Small intestine (tissue), 7 donors: ENCODE measurements around the gene TENM3. TPM values are rescaled to one million over a fixed set of nuclear protein-coding genes. Genes with fewer than 3 reads are reported as not detected.
"Not testable (repeated sequence)": the region's sequence is repeated elsewhere in the genome, so short reads cannot be mapped to it uniquely, and the experiment has no call there.

Experiments used
- DNase-seq, 2 donors: peaks; one replicate each; pipeline versions ENCODE4 v3.0.0 to v3.0.0-alpha.2; 2013
- FAIRE-seq: peaks from 2 replicates; lab custom pipeline; 2012; peaks lifted over from hg19 to GRCh38; lab: Jason Lieb, UNC
- H3K27ac ChIP-seq, 3 donors: one replicate each; pipeline ENCODE4 v1.5.1; 2013; ENCODE audit warnings: low read length in 2 of 3, mild to moderate bottlenecking in 2 of 3, control low read depth in 1 of 3, inconsistent platforms in 1 of 3, low read depth in 1 of 3, moderate library complexity in 1 of 3
- H3K27me3 ChIP-seq, 3 donors: one replicate each; pipeline ENCODE4 v1.6.1; 2013; ENCODE audit warnings: low read length in 3 of 3, inconsistent platforms in 1 of 3; ENCODE audit not compliant: control insufficient read depth in 3 of 3, insufficient read depth in 3 of 3
- H3K36me3 ChIP-seq, 3 donors: one replicate each; pipeline ENCODE4 v1.6.1; 2013; ENCODE audit warnings: low read length in 3 of 3, inconsistent platforms in 1 of 3, low read depth in 1 of 3, mild to moderate bottlenecking in 1 of 3, moderate library complexity in 1 of 3; ENCODE audit not compliant: control insufficient read depth in 3 of 3, insufficient read depth in 2 of 3
- H3K4me1 ChIP-seq, 3 donors: one replicate each; pipeline ENCODE4 v1.6.1; 2013; ENCODE audit warnings: low read length in 2 of 3, inconsistent platforms in 1 of 3, low read depth in 1 of 3, mild to moderate bottlenecking in 1 of 3, moderate library complexity in 1 of 3; ENCODE audit not compliant: control insufficient read depth in 3 of 3, insufficient read depth in 2 of 3
- H3K4me3 ChIP-seq, 3 donors: one replicate each; pipeline ENCODE4 v1.5.1; 2013; ENCODE audit warnings: low read length in 3 of 3, control low read depth in 1 of 3, inconsistent platforms in 1 of 3, low read depth in 1 of 3, mild to moderate bottlenecking in 1 of 3, moderate library complexity in 1 of 3
- H3K9me3 ChIP-seq, 2 donors: one replicate each; pipeline ENCODE4 v1.6.1; 2013; ENCODE audit warnings: low read depth in 1 of 2, low read length in 1 of 2; ENCODE audit not compliant: control insufficient read depth in 2 of 2, insufficient read depth in 1 of 2
- WGBS, 3 donors: extraction: QIAGEN DNeasy Blood & Tissue Kit; methylation state at CpG; one replicate each; pipeline ENCODE4 v1.1.7; 2013; 5-methylcytosine and 5-hydroxymethylcytosine counted together
- polyA plus RNA-seq, 4 donors: library from polyadenylated mRNA; stranded (reverse) in 3 of 4; unstranded in 1 of 4; fragments of 200-250 nt in 3 of 4; fragments of 120-200 nt in 1 of 4; gene quantifications; one replicate each; pipeline versions ENCODE4 v1.2.1 to v1.2.3, GENCODE V29; 2013
- donor health status: healthy with polysubstance abuse.
- donor health status: control.
- donor health status: control.
- donor health status: Bipolar disorder and iron deficiency.
- donor health status: healthy.

TENM3 gene
- polyA plus RNA-seq, 4 donors: 0.45 to 4.5 (median 1.1) TPM

DNA sequence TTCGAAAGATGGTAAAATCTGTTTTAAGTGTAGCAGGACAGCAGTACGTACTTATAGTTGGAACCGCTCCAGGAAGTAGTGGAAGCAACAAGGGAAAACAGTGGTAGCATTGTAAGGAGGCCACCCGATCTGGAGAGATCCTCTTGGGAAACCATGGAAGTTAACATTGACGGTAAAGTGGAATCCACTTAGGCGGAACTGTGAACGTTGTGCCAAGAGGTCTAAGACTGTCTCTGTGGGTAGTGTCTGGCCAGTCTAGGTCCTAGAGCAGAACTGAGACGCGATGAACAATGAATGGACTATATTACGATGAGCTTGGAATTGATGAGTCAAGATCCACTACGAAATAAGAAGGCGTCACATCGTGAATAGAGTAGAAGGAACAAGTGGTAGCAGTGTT, 124.0 kb downstream of the TENM3 start:
- Histone ChIP-seq H3K27ac (no peak overlapping the region), H3K4me3 (no peak overlapping the region), H3K27me3 (no peaks in the 10 kb centered on the region), H3K36me3 (no peaks in the 10 kb centered on the region), H3K9me3 (no peaks in the 10 kb centered on the region), H3K4me1 (no peaks in the 10 kb centered on the region)
- DNase-seq: no peak
- 83 to 88% (median 87%) methylated on average over 13 of the region's 13 CpGs for WGBS, 3 donors
- FAIRE-seq: no peak

GRCh38 chr4:182369211-182369610, 126.0 kb downstream of the TENM3 start:
- DNase-seq: no peak
- WGBS, 3 donors: 58 to 74% (median 69%) methylated on average over 3 of the region's 3 CpGs
- no peak for FAIRE-seq

DNA sequence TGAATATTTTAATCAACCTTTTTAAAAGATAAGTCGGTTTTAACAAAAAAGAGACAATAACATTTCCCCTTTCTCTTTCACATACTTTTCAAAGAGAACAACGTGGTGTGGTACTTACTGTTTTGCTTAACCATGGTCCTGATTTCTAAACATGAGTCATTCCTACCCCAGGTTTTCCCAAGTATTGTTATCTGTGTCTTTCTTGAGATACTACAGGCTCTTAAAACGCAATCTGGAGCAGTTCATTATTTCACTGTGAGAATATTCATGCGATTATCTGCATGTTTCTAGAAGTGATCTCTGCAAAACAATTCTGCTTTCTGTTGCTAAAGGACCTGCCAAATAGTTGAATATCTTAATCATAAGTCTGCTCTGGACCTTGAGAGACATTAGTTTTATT, 127.3 kb downstream of the TENM3 start:
- no peak for FAIRE-seq

More at GRCh38 chr4:182369211-182369610, 126.0 kb downstream of the TENM3 start:
- H3K36me3 ChIP-seq: no peaks in the 10 kb centered on the region
- H3K27me3 ChIP-seq: no peaks in the 10 kb centered on the region
- no peaks in the 10 kb centered on the region for H3K4me1 ChIP-seq
- H3K9me3 ChIP-seq: peaks cover 0 to 3% of the 10 kb centered on the region in 2 donors
- no peak overlapping the region for H3K27ac ChIP-seq
- H3K4me3 ChIP-seq: no peak overlapping the region

DNA sequence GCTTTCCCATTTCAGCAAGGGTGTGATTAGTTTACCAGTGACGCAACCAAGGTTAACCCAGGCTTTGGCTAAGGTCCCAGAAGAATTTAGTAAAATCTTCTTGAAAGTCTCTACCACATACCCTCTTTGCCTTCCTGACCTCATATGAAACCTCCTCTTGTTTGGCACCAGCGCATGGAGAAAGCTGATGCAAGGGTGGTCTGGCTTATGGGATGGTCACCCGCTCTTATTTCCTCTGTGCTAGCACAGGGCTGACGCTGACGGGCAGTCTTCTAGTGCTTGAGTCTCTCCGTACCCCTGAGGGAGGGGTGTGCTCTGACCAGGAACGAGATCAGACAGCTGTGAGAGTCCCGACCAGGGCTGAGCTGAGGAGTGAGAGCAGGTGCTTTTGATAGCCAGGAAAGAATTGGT, 137.6 kb downstream of the TENM3 start:
- no peak for FAIRE-seq
- no peak for DNase-seq
- Histone ChIP-seq H3K27ac (no peak overlapping the region), H3K4me1 (no peaks in the 10 kb centered on the region), H3K9me3 (no peaks in the 10 kb centered on the region), H3K27me3 (no peaks in the 10 kb centered on the region), H3K4me3 (no peak overlapping the region), H3K36me3 (no peaks in the 10 kb centered on the region)
- WGBS, 3 donors: 86 to 89% (median 87%) methylated on average over 8 of the region's 8 CpGs

More for the DNA sequence above, 127.3 kb downstream of the TENM3 start:
- 74 to 83% (median 78%) methylated on average over 4 of the region's 4 CpGs for WGBS, 3 donors
- no peak overlapping the region for H3K4me3 ChIP-seq
- H3K4me1 ChIP-seq: no peaks in the 10 kb centered on the region
- no peaks in the 10 kb centered on the region for H3K27me3 ChIP-seq
- no peaks in the 10 kb centered on the region for H3K36me3 ChIP-seq
- no peak for DNase-seq
- peaks cover 0 to 3% of the 10 kb centered on the region in 2 donors for H3K9me3 ChIP-seq
- no peak overlapping the region for H3K27ac ChIP-seq

DNA sequence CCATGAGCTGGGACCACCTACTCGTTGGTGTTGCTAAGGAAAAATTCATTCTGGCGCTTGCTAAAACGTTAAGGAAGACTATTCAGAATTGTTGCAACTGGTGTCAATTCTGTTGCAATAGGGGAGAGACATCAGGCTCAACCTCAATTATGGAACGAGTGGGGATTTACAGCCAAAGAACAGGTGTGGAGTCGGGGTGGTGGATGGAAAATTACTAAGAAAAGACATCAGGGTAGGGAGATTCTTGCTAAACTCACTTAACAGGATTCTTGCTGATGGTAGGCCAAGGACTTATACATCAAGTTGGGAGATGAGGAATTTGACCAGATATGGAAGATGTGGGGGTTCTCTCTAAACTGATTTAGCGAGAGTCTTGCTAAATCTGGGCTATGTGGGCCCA, 139.7 kb downstream of the TENM3 start:
- Histone ChIP-seq H3K36me3 (no peaks in the 10 kb centered on the region), H3K4me1 (no peaks in the 10 kb centered on the region), H3K9me3 (no peaks in the 10 kb centered on the region), H3K27ac (no peak overlapping the region), H3K4me3 (no peak overlapping the region), H3K27me3 (no peaks in the 10 kb centered on the region)
- no peak for FAIRE-seq
- 73 to 79% (median 75%) methylated on average over 6 of the region's 6 CpGs for WGBS, 3 donors
- no peak for DNase-seq

DNA sequence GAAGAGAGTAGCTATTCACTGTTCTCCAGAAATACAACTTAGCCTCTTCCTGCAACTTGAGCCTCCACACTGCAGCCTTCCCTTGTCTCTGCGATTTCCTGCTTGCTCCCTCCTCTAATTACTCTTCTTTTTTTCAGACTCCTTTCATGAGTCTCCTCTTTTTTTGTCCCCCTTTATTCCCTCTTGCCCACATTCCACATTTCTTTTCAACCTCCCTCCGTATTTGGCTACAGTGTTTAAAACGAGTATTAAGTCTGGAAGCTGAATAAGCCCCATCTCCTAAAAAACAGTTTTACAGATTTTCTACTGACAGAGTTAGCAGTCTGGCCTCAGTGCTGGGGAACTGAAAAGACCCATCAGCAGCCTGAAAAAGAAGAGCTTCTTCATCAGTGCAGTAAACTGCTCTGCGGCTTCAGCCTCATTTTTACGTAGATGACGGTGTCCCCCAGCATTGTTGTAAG, 141.5 kb downstream of the TENM3 start:
- Histone ChIP-seq H3K27ac (no peak overlapping the region), H3K9me3 (no peaks in the 10 kb centered on the region), H3K4me3 (no peak overlapping the region), H3K36me3 (no peaks in the 10 kb centered on the region), H3K27me3 (no peaks in the 10 kb centered on the region), H3K4me1 (no peaks in the 10 kb centered on the region)
- WGBS, 3 donors: 61 to 84% (median 80%) methylated on average over 6 of the region's 6 CpGs
- FAIRE-seq: no peak
- no peak for DNase-seq

DNA sequence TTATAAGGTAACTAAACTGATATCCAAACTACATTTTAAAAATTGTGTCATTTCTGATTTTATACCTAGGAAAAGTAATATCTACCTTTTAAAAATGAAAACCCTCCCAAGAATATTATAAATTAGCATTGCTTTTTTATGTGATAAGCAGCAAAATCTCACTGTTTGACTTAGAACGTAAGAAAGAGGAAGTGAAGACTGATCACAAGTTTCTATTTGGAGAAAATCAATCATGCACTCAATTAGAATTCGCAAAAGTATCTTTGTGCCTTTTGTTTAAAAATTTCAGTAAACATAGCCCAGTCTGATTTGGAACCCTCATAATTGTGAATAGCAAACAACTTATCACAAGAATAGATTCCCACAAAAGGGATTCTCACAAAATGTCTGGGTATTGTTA, 142.7 kb downstream of the TENM3 start:
- WGBS, 3 donors: 69 to 76% (median 72%) methylated on average over 2 of the region's 2 CpGs

DNA sequence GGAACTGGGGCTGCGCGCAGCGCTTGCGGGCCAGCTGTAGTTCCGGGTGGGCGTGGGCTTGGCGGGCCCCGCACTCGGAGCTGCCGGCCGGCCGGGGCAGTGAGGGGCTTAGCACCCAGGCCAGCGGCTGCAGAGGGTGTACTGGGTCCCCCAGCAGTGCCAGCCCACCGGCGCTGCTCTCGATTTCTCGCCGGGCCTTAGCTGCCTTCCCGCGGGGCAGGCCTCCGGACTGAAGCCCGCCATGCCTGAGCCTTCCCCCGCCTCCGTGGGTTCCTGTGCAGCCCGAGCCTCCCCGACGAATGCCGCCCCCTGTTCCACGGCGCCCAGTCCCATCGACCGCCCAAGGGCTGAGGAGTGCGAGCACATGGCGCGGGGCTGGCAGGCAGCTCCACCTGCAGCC, 143.4 kb downstream of the TENM3 start:
- not testable (repeated sequence) for FAIRE-seq, H3K9me3 ChIP-seq, H3K27ac ChIP-seq, H3K4me3 ChIP-seq, DNase-seq, H3K27me3 ChIP-seq, H3K4me1 ChIP-seq, H3K36me3 ChIP-seq
- whole genome bisulfite sequencing, 3 donors: 97% methylated on average over 15 to 35 of the region's 35 CpGs

More for the DNA sequence above, 142.7 kb downstream of the TENM3 start:
- no peak overlapping the region for H3K4me3 ChIP-seq
- H3K27me3 ChIP-seq: no peaks in the 10 kb centered on the region
- no peaks in the 10 kb centered on the region for H3K36me3 ChIP-seq
- FAIRE-seq: no peak
- H3K4me1 ChIP-seq: no peaks in the 10 kb centered on the region
- DNase-seq: no peak
- no peaks in the 10 kb centered on the region for H3K9me3 ChIP-seq
- no peak overlapping the region for H3K27ac ChIP-seq

DNA sequence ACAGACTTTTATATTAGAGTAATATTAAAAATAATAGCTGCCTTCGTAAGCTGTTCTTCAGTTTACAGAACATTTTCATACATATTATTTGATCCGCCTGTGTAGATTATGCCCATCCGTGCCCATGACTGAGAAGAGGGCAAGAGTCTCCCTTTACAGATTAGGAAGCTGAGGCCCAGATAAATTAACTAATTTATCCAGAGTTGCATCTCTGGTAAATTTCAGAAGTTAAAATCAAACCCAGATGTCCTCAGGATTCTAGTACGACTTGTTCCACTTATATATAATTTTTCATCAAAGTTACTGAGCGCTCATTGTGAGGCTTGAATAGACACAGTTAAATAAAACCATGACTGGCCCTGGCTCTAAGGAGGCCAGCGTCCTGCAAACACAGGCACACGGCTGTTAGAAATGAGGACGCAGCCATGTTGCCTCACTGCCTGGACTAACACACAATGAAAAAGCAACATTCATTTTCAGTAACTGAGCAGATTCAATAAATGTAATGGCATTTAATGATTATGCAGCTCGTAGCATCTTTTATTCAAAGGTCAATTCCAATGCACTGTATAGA, 148.0 kb downstream of the TENM3 start:
- 88 to 90% (median 90%) methylated on average over 9 of the region's 9 CpGs for WGBS, 3 donors
- H3K27ac ChIP-seq: no peak overlapping the region
- no peaks in the 10 kb centered on the region for H3K9me3 ChIP-seq
- DNase-seq: no peak
- FAIRE-seq: no peak
- peaks cover 0 to 6% (median 0%) of the 10 kb centered on the region in 3 donors for H3K4me1 ChIP-seq
- no peaks in the 10 kb centered on the region for H3K36me3 ChIP-seq
- peaks cover 0 to 2% (median 0%) of the 10 kb centered on the region in 3 donors for H3K27me3 ChIP-seq
- H3K4me3 ChIP-seq: no peak overlapping the region
